Mammary epithelial cell (primary cell): Measurements from ENCODE around the gene PREP.

ENCODE experiments used
- CTCF ChIP-seq, 2 donors: IDR thresholded peaks in 1 of 2; conservative IDR thresholded peaks in 1 of 2; 2 replicates each; pipeline ENCODE4 v1.5.1; 2011 to 2012; ENCODE audit warnings: inconsistent platforms in 2 of 2, low read length in 2 of 2, mild to moderate bottlenecking in 2 of 2, control low read depth in 1 of 2, low read depth in 1 of 2; ENCODE audit not compliant: insufficient read depth in 1 of 2; ENCODE audit errors: extremely low read depth in 1 of 2
- EZH2 ChIP-seq: IDR thresholded peaks from 2 replicates; pipeline ENCODE4 v1.6.1; 2012; ENCODE audit warnings: low read length, inconsistent platforms, borderline replicate concordance

GRCh38 chr6:105348897-105349296, 54.0 kb downstream of the PREP start:
- no peak for TF ChIP-seq CTCF (conservative IDR thresholded peaks at IDR 0.05 in 1 of 2, IDR thresholded peaks at IDR 0.05 in 1 of 2; ENCODE audit: extremely low read depth in 1 of 2, insufficient read depth in 1 of 2, low read depth in 1 of 2, low read length in 2 of 2)
- TF ChIP-seq EZH2, result no peak
